Neural cell (in vitro differentiated cells): ENCODE measurements around the gene MCM5. TPM values are rescaled to one million over a fixed set of nuclear protein-coding genes. Genes with fewer than 3 reads are reported as not detected.

Experiments
- H2AFZ ChIP-seq: fragments of 200-600, 300-800 bp; sonication (generic), shearing (Covaris generic); 2 replicates; pipeline ENCODE4 v1.6.0; 2014; ENCODE audit warnings: low read depth, mild to moderate bottlenecking, antibody characterized with exemption, low read length, moderate library complexity
- H3F3A ChIP-seq: fragments of 200-600 bp; shearing (Covaris generic); 2 replicates; pipeline ENCODE4 v1.6.1; 2016; ENCODE audit warnings: mild to moderate bottlenecking, moderate library complexity, mixed read lengths, antibody characterized with exemption, low read length; ENCODE audit not compliant: insufficient read depth, poor library complexity, severe bottlenecking
- H3K27ac ChIP-seq: fragments of 200-600, 300-800 bp; sonication (generic), shearing (Covaris generic); 2 replicates; pipeline ENCODE4 v1.5.1; 2014; ENCODE audit warnings: mild to moderate bottlenecking, low read length, moderate library complexity
- H3K27me3 ChIP-seq: fragments of 300-800, 200-600 bp; sonication (generic), shearing (Covaris generic); 2 replicates; pipeline ENCODE4 v1.6.0; 2014; ENCODE audit warnings: mild to moderate bottlenecking, low read depth, low read length, moderate library complexity; ENCODE audit not compliant: insufficient read depth
- H3K36me3 ChIP-seq: fragments of 300-800, 200-600 bp; sonication (generic), shearing (Covaris generic); 2 replicates; pipeline ENCODE4 v1.5.1; 2014; ENCODE audit warnings: mild to moderate bottlenecking, antibody characterized with exemption, low read length, moderate library complexity; ENCODE audit not compliant: insufficient read depth
- H3K4me2 ChIP-seq: fragments of 300-800, 200-600 bp; sonication (generic), shearing (Covaris generic); 2 replicates; pipeline ENCODE4 v1.6.0; 2014; ENCODE audit warnings: mild to moderate bottlenecking, low read length
- H3K4me3 ChIP-seq: fragments of 300-800, 200-600 bp; sonication (generic), shearing (Covaris generic); 2 replicates; pipeline ENCODE4 v1.5.1; 2014; ENCODE audit warnings: mild to moderate bottlenecking, low read length, moderate library complexity
- H3K79me2 ChIP-seq: fragments of 200-600 bp; shearing (Covaris generic); replicated peaks from 2 replicates; pipeline ENCODE4 v1.6.0; 2014; ENCODE audit warnings: mild to moderate bottlenecking, low read length, moderate library complexity; ENCODE audit not compliant: insufficient read depth
- H3K9ac ChIP-seq: fragments of 300-800, 200-600 bp; sonication (generic), shearing (Covaris generic); 2 replicates; pipeline ENCODE4 v1.6.1; 2016; ENCODE audit warnings: mild to moderate bottlenecking, low read length, mixed read lengths
- H3K9me2 ChIP-seq: fragments of 200-600 bp; shearing (Covaris generic); 2 replicates; pipeline ENCODE4 v1.6.1; 2016; ENCODE audit warnings: mild to moderate bottlenecking, low read length, mixed read lengths; ENCODE audit not compliant: insufficient read depth
- H3K9me3 ChIP-seq: fragments of 200-600, 300-800 bp; sonication (generic), shearing (Covaris generic); 2 replicates; pipeline ENCODE4 v1.6.1; 2016; ENCODE audit warnings: mild to moderate bottlenecking, mixed run types, low read length, moderate library complexity, mixed read lengths
- H4K20me1 ChIP-seq: fragments of 200-600 bp; shearing (Covaris generic); 2 replicates; pipeline ENCODE4 v1.6.1; 2016; ENCODE audit warnings: mild to moderate bottlenecking, mixed run types; ENCODE audit not compliant: insufficient read depth
- EZH2 ChIP-seq: fragments of 200-600, 300-800 bp; shearing (Covaris generic), sonication (generic); IDR thresholded peaks from 2 replicates; pipeline ENCODE4 v1.6.1; 2014; ENCODE audit warnings: antibody characterized with exemption, low read length, borderline replicate concordance, mild to moderate bottlenecking; ENCODE audit not compliant: insufficient read depth, poor library complexity, severe bottlenecking
- MXI1 ChIP-seq: fragments of 450-650 bp; conservative IDR thresholded peaks from 2 replicates; pipeline ENCODE4 v1.6.1; 2014; ENCODE audit warnings: antibody characterized with exemption, mild to moderate bottlenecking; ENCODE audit not compliant: poor library complexity, severe bottlenecking
- POLR2AphosphoS5 ChIP-seq: IDR thresholded peaks from 2 replicates; pipeline ENCODE4 v1.6.1; 2012
- RAD21 ChIP-seq: fragments of 450-650 bp; conservative IDR thresholded peaks from 2 replicates; pipeline ENCODE4 v1.6.1; 2014; ENCODE audit warnings: antibody characterized with exemption, mild to moderate bottlenecking, moderate library complexity
- SMC3 ChIP-seq: fragments of 450-650 bp; conservative IDR thresholded peaks from 2 replicates; pipeline ENCODE4 v1.6.1; 2014; ENCODE audit warnings: antibody characterized with exemption, mild to moderate bottlenecking, moderate library complexity; ENCODE audit not compliant: poor library complexity
- TAF1 ChIP-seq: IDR thresholded peaks from 2 replicates; pipeline ENCODE4 v1.6.1; 2012; ENCODE audit warnings: low read depth
- polyA plus RNA-seq: library from polyadenylated mRNA; depleted of rRNA; stranded (reverse); fragments of >200 nt; gene quantifications from 2 replicates; pipeline ENCODE4 v1.2.3, GENCODE V29; 2014
- TF ChIP-seq, protein P1 (sequence below): IDR thresholded peaks from 2 replicates; pipeline ENCODE4 v1.6.1; 2012; ENCODE audit warnings: borderline replicate concordance
- TF ChIP-seq, protein P2 (sequence below): fragments of 450-650 bp; IDR thresholded peaks from 2 replicates; pipeline ENCODE4 v1.5.1; 2014; ENCODE audit warnings: antibody characterized with exemption, mild to moderate bottlenecking, moderate library complexity; ENCODE audit not compliant: poor library complexity, severe bottlenecking

The MCM5 gene
- polyA plus RNA-seq, 1 donor from 2014 or later = 6.9 TPM

DNA sequence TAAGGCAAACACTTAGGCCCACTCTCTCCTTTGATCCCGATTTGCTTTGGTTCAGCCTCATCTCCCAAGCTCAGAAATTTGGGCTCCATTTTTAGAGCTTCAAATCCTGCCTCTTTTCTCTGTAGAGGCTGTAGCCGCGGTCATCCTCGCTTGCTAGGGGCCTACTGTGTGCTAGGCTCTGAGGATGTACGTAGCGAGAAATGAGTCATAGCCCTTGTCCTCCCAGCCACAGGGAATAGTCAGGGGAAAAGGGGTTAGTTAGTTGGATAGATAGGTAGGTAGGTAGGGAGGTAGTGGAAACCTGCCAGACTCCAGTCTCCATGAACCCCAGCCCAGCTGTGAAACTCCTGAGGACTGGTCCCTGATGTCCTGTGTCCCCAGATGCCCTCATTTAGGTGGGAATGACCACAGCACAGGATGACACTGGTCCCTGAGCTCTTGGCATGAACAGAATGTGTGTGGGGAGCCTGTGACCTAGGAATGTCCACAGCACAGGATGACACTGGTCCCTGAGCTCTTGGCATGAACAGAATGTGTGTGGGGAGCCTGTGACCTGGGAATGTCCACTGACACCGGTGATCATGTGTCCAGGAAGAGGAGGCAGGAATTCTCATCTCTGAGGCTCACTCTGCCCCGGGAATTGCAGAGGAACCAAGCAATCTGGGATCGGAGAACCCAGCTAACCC, 40.4 kb upstream of the MCM5 start:
- Histone ChIP-seq H3K27ac (no peak overlapping the region), H3K9me3 (no peaks in the 10 kb centered on the region), H3K36me3 (no peaks in the 10 kb centered on the region), H3K9me2 (no peaks in the 10 kb centered on the region), H3K4me3 (no peak overlapping the region), H2AFZ (no peak overlapping the region), H3K79me2 (no peaks in the 10 kb centered on the region), H3F3A (no peaks in the 10 kb centered on the region), H4K20me1 (no peaks in the 10 kb centered on the region), H3K9ac (no peak overlapping the region), H3K27me3 (no peaks in the 10 kb centered on the region), H3K4me2 (no peak overlapping the region)
- no peak for TF ChIP-seq RAD21

DNA sequence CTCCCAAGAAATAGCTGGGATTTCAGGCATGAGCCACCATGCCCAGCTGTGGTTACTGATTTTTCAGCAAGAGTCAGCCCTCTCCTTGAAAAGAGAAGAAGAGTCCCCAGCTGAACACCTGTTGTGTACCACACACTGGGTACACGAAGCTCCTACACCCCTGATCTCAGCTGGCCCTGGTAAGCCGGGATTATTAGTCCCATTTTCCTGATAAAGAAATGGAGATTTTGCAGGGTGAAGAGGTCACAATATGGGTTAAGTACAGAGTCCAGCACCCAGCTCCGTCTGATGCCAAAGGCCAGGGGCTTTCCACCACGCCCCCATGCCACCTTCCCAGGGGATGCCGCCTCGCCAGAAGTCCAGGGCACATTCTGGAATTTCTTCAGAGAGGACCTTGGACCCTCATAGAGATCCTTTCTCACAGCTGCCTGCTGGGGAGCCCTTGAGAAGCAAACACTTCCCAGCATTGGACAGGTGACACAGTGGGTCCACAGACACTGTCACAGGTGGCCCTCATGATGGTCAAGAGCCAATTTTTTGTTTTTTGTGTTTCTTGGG, 38.9 kb upstream of the MCM5 start:
- Histone ChIP-seq H3K4me3 (no peak overlapping the region), H4K20me1 (no peaks in the 10 kb centered on the region), H3K27me3 (no peaks in the 10 kb centered on the region), H3K36me3 (no peaks in the 10 kb centered on the region), H3F3A (no peaks in the 10 kb centered on the region), H3K9me3 (no peaks in the 10 kb centered on the region), H3K4me2 (no peak overlapping the region), H2AFZ (no peak overlapping the region), H3K79me2 (no peaks in the 10 kb centered on the region), H3K9ac (no peak overlapping the region), H3K27ac (no peak overlapping the region), H3K9me2 (no peaks in the 10 kb centered on the region)
- TF ChIP-seq, protein P1, sequence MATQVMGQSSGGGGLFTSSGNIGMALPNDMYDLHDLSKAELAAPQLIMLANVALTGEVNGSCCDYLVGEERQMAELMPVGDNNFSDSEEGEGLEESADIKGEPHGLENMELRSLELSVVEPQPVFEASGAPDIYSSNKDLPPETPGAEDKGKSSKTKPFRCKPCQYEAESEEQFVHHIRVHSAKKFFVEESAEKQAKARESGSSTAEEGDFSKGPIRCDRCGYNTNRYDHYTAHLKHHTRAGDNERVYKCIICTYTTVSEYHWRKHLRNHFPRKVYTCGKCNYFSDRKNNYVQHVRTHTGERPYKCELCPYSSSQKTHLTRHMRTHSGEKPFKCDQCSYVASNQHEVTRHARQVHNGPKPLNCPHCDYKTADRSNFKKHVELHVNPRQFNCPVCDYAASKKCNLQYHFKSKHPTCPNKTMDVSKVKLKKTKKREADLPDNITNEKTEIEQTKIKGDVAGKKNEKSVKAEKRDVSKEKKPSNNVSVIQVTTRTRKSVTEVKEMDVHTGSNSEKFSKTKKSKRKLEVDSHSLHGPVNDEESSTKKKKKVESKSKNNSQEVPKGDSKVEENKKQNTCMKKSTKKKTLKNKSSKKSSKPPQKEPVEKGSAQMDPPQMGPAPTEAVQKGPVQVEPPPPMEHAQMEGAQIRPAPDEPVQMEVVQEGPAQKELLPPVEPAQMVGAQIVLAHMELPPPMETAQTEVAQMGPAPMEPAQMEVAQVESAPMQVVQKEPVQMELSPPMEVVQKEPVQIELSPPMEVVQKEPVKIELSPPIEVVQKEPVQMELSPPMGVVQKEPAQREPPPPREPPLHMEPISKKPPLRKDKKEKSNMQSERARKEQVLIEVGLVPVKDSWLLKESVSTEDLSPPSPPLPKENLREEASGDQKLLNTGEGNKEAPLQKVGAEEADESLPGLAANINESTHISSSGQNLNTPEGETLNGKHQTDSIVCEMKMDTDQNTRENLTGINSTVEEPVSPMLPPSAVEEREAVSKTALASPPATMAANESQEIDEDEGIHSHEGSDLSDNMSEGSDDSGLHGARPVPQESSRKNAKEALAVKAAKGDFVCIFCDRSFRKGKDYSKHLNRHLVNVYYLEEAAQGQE = no peak
- TF ChIP-seq TAF1 (no peak), MXI1 (no peak), POLR2AphosphoS5 (no peak), EZH2 (no peak), SMC3 (no peak)
- TF ChIP-seq, protein P2, sequence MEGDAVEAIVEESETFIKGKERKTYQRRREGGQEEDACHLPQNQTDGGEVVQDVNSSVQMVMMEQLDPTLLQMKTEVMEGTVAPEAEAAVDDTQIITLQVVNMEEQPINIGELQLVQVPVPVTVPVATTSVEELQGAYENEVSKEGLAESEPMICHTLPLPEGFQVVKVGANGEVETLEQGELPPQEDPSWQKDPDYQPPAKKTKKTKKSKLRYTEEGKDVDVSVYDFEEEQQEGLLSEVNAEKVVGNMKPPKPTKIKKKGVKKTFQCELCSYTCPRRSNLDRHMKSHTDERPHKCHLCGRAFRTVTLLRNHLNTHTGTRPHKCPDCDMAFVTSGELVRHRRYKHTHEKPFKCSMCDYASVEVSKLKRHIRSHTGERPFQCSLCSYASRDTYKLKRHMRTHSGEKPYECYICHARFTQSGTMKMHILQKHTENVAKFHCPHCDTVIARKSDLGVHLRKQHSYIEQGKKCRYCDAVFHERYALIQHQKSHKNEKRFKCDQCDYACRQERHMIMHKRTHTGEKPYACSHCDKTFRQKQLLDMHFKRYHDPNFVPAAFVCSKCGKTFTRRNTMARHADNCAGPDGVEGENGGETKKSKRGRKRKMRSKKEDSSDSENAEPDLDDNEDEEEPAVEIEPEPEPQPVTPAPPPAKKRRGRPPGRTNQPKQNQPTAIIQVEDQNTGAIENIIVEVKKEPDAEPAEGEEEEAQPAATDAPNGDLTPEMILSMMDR = no peak
